ENCODE results near the gene NRXN3. TPM values are rescaled to one million over a fixed set of nuclear protein-coding genes. Genes with fewer than 3 reads are reported as not detected.

The NRXN3 gene
- total and polyA plus RNA-seq, 4 donors: 1.4 to 8.3 (median 4.4) TPM

DNA sequence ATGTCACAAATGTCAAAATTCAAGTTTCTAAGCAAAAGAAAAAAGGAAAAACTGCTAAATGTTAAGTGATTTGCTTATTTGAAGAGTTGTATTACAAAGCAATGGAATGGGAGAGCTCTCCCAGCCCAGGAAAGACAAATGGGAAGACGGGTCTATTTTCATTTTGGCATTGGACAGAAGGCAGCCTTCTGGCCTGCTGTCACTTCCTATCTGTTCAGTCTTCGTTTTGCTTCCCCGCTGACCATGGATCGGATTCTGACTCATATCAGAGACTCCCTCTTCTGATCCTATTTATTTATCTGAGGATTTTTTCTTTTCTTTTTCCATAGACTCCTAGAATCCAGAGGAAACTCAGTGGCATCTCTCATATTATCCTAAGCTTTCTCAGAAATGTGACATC lies 1406.3 kb downstream of the NRXN3 start:
- WGBS, 2 donors: 69 to 71% methylated on average over 4 of the region's 4 CpGs
- Histone ChIP-seq H3K27me3 (ENCODE audit: control insufficient read depth in 3 of 3, insufficient read depth in 3 of 3, low read length in 2 of 3) (no peaks in the 10 kb centered on the region), H3K36me3 (ENCODE audit: control insufficient read depth in 4 of 4, insufficient read depth in 4 of 4, low read length in 4 of 4) (no peaks in the 10 kb centered on the region), H3K9me3 (ENCODE audit: control insufficient read depth in 4 of 4, insufficient read depth in 3 of 4, low read length in 3 of 4) (no peaks in the 10 kb centered on the region), H3K4me3 (no peak overlapping the region), H3K4me1 (ENCODE audit: control insufficient read depth in 5 of 5, insufficient read depth in 5 of 5, low read length in 5 of 5) (peaks cover 0 to 13% (median 0%) of the 10 kb centered on the region in 5 donors), H3K9ac (ENCODE audit: insufficient read depth in 1 of 2, low read length in 2 of 2) (no peak overlapping the region), H3K27ac (ENCODE audit: low read depth in 1 of 2, low read length in 1 of 2) (no peak overlapping the region)
- DNase-seq (peak in 1 of 3 donors; percentile 24), ATAC-seq (ENCODE audit: insufficient read depth, low FRiP score) (no peak)
- TF ChIP-seq CTCF (IDR thresholded peaks at IDR 0.05; ENCODE audit: control extremely low read depth, extremely low read depth): no peak

DNA sequence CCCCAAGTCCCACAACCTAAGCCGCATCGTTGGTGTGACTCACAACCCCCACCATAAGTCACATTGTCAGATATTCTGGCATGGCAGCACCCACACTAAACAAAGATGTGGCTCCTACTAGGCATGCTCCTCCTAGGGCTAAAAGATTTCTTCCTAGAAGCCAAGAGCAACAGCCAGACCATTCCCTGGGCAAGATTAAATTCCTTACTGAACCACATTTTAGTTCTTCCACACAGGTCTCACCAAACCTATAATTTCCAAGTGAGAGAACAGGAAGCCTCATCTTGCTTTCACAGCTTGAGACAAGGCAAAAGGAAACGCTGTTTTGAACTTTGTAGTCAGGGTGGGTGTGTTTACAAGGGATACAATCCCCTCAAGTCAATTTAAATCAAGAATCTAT lies 1408.3 kb downstream of the NRXN3 start:
- ATAC-seq (ENCODE audit: insufficient read depth, low FRiP score) (no peak), DNase-seq (no peak)
- WGBS, 2 donors: 61 to 81% methylated on average over 3 of the region's 3 CpGs
- no peaks in the 10 kb centered on the region for H3K9me3 ChIP-seq (ENCODE audit: control insufficient read depth in 4 of 4, insufficient read depth in 3 of 4, low read length in 3 of 4)
- no peaks in the 10 kb centered on the region for H3K27me3 ChIP-seq (ENCODE audit: control insufficient read depth in 3 of 3, insufficient read depth in 3 of 3, low read length in 2 of 3)
- H3K9ac ChIP-seq (ENCODE audit: insufficient read depth in 1 of 2, low read length in 2 of 2): no peak overlapping the region
- H3K4me3 ChIP-seq: no peak overlapping the region
- H3K27ac ChIP-seq (ENCODE audit: low read depth in 1 of 2, low read length in 1 of 2): no peak overlapping the region
- H3K36me3 ChIP-seq (ENCODE audit: control insufficient read depth in 4 of 4, insufficient read depth in 4 of 4, low read length in 4 of 4): no peaks in the 10 kb centered on the region
- no peak for TF ChIP-seq CTCF (IDR thresholded peaks at IDR 0.05; ENCODE audit: control extremely low read depth, extremely low read depth)
- peaks cover 0 to 14% (median 0%) of the 10 kb centered on the region in 5 donors for H3K4me1 ChIP-seq (ENCODE audit: control insufficient read depth in 5 of 5, insufficient read depth in 5 of 5, low read length in 5 of 5)

- Histone ChIP-seq H3K9ac (ENCODE audit: insufficient read depth in 1 of 2, low read length in 2 of 2) (no peak overlapping the region), H3K36me3 (ENCODE audit: control insufficient read depth in 4 of 4, insufficient read depth in 4 of 4, low read length in 4 of 4) (no peaks in the 10 kb centered on the region), H3K9me3 (ENCODE audit: control insufficient read depth in 4 of 4, insufficient read depth in 3 of 4, low read length in 3 of 4) (no peaks in the 10 kb centered on the region), H3K27me3 (ENCODE audit: control insufficient read depth in 3 of 3, insufficient read depth in 3 of 3, low read length in 2 of 3) (no peaks in the 10 kb centered on the region), H3K4me3 (no peak overlapping the region), H3K27ac (ENCODE audit: low read depth in 1 of 2, low read length in 1 of 2) (no peak overlapping the region), H3K4me1 (ENCODE audit: control insufficient read depth in 5 of 5, insufficient read depth in 5 of 5, low read length in 5 of 5) (peaks cover 0 to 16% (median 0%) of the 10 kb centered on the region in 5 donors)
- WGBS, 2 donors: 37 to 56% methylated on average over 2 of the region's 2 CpGs
- no peak for ATAC-seq (ENCODE audit: insufficient read depth, low FRiP score)
- TF ChIP-seq CTCF (IDR thresholded peaks at IDR 0.05; ENCODE audit: control extremely low read depth, extremely low read depth): no peak
- DNase-seq: no peak
Observed at GRCh38 chr14:79580414-79580813, 1410.2 kb downstream of the NRXN3 start.

GRCh38 chr14:79580906-79581305 lies 1410.7 kb downstream of the NRXN3 start:
- H3K36me3 ChIP-seq (ENCODE audit: control insufficient read depth in 4 of 4, insufficient read depth in 4 of 4, low read length in 4 of 4): no peaks in the 10 kb centered on the region
- H3K9ac ChIP-seq (ENCODE audit: insufficient read depth in 1 of 2, low read length in 2 of 2): no peak overlapping the region
- no peaks in the 10 kb centered on the region for H3K9me3 ChIP-seq (ENCODE audit: control insufficient read depth in 4 of 4, insufficient read depth in 3 of 4, low read length in 3 of 4)
- ATAC-seq (ENCODE audit: insufficient read depth, low FRiP score) (no peak), DNase-seq (no peak)
- H3K4me3 ChIP-seq: no peak overlapping the region
- 83 to 87% methylated on average over 4 of the region's 4 CpGs for WGBS, 2 donors
- H3K27ac ChIP-seq (ENCODE audit: low read depth in 1 of 2, low read length in 1 of 2): no peak overlapping the region
- H3K4me1 ChIP-seq (ENCODE audit: control insufficient read depth in 5 of 5, insufficient read depth in 5 of 5, low read length in 5 of 5): peaks cover 0 to 12% (median 4%) of the 10 kb centered on the region in 5 donors
- no peaks in the 10 kb centered on the region for H3K27me3 ChIP-seq (ENCODE audit: control insufficient read depth in 3 of 3, insufficient read depth in 3 of 3, low read length in 2 of 3)
- no peak for TF ChIP-seq CTCF (IDR thresholded peaks at IDR 0.05; ENCODE audit: control extremely low read depth, extremely low read depth)

Measured in lung (tissue), 12 donors.